ACHN (cell line): Measurements from ENCODE around the gene TIAL1.
"Not testable (repeated sequence)": the region's sequence is repeated elsewhere in the genome, so short reads cannot be mapped to it uniquely, and the experiment has no call there.

Experiments used
- DNase-seq: peaks from one replicate; pipeline ENCODE4 v3.0.0-alpha.2; 2015
- in situ Hi-C: cut with HindIII; loops from 2 replicates; pipeline ENCODE4 v1.10.0; 2017; ENCODE audit warnings: low sequenced_read_pairs, low pct_ligation_motif_present, low pct_unique_long_range_greater_than_20kb

TIAL1 gene

DNA sequence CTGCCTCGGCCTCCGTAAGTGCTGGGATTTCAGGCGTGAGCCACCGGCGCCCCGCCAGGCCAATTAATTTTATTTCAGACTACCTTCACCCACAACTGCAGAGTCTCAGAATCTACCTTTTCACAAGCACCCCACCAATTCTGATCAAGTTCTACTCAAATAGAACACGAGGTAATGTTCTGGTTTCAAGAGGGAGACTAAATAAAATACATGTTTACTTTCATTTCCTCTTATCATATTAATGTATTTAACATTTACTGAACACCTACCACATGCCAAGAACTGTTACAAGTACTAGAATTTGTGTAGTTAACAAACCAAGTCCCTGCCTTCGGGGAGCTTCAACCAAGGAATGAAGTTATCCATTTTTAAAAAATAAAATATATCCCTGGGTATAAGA is 28.8 kb downstream of the TIAL1 start:
- in situ Hi-C loops, result no loop called here
- DNase-seq, result no peak

DNA sequence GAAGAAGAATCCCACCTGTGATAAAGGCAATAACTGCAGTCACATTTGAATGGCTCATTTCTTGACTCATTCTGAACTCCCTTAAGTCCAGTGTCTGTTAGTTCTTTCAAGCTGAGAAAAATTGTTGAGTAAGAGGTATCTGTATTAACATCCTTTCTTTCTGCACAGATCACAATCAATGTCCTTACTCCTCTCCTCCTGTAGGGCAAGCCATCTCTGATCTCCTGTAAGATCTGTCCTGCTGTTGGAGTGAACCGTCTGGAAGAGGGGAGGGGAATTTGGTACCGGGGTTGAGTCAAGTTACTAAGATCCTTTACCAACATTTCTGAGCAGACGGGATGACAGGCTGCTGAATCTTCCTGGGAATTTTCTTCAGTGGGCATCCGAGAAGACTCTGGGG is 34.7 kb downstream of the TIAL1 start:
- DNase-seq, result no peak
- in situ Hi-C loops, result no loop called here

DNA sequence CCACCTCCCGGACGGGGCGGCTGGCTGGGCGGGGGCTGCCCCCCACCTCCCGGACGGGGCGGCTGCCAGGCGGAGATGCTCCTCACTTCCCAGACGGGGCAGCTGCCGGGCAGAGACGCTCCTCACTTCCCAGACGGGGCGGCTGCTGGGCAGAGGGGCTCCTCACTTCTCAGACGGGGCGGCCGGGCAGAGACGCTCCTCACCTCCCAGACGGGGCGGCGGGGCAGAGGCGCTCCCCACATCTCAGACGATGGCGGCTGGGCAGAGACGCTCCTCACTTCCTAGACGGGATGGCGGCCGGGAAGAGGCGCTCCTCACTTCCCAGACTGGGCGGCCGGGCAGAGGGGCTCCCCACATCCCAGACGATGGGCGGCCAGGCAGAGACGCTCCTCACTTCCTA is 37.3 kb downstream of the TIAL1 start:
- DNase-seq, in situ Hi-C loops: not testable (repeated sequence)

DNA sequence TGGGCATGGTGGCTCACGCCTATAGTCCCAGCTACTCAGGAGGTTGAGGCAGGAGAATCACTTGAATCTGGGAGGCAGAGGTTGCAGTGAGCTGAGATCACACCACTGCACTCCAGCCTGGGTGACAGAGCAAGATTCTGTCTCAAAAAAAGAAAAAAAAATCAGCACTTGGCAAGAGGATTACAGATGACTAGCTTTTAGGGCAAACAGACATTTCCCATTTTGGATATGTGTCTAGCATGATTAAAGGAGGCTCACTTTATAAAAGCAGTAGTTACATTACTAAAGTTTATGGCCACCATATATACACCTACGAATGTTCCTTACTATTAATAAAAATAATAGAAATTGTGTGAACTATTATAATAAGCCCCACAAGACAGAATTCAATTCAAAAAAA is 40.7 kb downstream of the TIAL1 start:
- in situ Hi-C loops, DNase-seq: not testable (repeated sequence)

DNA sequence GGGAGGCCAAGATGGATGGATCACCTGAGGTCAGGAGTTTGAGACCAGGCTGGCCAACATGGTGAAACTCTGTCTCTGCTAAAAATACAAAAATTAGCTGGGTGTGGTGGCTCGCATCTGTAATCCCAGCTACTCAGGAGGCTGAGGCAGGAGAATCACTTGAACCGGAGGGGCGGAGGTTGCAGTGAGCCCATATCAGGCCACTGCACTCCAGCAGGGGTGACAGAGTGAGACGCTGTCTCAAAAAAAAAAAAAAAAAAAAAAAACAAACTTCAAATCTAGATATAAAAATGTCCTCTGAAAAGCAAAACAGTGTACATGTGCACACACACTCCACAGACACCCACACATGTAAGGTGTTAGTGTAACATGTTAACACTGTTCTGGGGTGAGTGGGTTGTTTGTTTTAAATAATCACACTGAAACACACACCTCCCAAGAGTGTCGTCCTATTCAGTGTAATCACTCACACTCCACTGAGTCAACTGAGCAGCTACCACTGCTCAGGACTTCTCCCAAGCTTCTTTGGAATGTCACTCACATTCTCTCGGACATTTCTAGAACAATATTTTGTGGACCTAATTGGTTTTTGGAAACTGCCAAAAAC is 41.5 kb downstream of the TIAL1 start:
- DNase-seq, result no peak
- in situ Hi-C loops, result no loop called here

DNA sequence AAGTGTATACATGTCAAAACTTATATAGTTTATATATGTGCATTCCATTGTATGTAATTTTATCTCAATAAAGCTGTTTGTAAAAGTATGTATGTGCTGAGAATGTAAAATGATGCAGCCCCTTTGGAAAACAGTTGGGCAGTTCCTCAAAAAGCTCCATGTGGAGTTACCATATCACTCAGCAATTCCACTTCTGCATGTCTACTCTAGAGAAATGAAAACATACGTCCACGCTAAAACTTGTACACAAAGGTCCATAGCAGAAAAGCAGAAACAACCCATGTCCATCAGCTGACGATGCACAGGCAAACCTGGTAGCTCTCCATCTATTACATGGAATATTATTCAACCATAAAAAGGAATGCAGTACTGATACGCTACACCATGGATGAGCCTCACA is 45.9 kb downstream of the TIAL1 start:
- no peak for DNase-seq

DNA sequence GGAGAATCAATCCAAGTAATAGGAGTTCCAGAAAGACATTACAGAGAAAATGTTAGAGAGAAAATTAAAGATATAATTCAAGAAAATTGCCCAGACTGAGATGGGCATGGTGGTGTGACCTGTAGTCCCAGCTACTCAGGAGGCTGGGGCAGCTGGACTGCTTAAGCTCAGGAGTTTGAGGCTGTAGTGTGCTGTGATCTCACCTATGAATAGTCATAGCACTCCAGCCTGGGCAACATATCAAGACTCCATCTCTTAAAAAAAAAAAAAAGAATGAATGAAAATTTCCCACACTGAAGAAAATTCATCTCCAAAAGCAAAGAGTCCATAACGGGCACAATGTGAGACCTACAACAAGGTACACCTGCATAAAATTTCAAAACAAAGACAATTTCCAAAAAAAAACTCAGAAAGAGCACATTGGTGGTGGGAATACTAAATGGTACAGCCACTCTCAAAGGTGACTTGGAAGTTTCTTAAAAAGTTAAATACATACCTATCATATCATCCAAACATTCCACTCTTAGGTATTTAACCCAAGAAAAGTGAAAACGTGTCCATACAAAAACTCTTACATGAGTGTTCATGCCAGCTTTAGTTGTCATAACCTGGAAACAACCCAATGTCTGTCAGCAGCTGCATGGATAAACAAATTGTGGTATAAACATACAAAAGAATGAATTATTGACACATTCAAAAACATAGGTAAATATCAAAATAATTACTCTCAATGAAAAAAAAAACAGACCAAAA is 47.3 kb downstream of the TIAL1 start:
- in situ Hi-C loops, result no loop called here
- DNase-seq, result no peak

More for the DNA sequence above, 45.9 kb downstream of the TIAL1 start:
- in situ Hi-C loops, result no loop called here

DNA sequence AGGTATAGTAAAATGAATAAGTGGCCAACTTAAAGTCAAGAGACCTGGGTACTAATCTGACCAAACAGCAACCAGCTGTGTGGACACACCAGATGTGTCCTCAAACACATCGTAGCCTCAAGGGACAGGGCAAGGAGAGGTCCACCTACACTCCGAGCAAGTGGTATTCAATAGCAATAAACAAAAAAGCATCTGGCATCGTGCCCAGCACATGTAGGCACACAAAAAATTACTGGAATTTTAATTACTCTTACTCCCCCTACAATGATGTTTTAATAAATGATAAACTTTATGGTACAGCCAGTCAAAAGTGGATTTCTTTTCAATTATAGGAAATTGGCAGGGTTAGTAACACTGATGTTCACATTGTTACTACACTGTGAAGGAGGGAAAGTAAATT is 50.8 kb downstream of the TIAL1 start:
- DNase-seq, result no peak
- in situ Hi-C loops, result no loop called here

DNA sequence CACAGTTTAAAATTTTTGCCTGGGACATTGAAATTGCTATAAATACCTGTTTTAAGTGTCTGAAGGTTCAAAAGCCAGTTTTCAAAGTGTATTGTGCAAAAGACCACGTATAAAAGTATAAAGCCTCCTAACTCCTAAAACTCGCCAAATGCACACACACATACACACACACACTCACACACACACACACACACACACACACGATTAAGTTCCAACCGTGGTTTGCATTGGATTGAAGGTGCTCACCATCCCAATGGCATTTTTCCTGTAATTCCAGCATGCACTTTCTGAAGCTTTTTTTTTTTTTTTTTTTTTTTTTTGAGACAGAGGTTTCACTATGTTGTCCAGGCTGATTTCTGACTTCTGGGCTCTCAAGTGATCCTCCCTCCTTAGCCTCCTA is 51.5 kb downstream of the TIAL1 start:
- in situ Hi-C loops, result no loop called here
- no peak for DNase-seq

DNA sequence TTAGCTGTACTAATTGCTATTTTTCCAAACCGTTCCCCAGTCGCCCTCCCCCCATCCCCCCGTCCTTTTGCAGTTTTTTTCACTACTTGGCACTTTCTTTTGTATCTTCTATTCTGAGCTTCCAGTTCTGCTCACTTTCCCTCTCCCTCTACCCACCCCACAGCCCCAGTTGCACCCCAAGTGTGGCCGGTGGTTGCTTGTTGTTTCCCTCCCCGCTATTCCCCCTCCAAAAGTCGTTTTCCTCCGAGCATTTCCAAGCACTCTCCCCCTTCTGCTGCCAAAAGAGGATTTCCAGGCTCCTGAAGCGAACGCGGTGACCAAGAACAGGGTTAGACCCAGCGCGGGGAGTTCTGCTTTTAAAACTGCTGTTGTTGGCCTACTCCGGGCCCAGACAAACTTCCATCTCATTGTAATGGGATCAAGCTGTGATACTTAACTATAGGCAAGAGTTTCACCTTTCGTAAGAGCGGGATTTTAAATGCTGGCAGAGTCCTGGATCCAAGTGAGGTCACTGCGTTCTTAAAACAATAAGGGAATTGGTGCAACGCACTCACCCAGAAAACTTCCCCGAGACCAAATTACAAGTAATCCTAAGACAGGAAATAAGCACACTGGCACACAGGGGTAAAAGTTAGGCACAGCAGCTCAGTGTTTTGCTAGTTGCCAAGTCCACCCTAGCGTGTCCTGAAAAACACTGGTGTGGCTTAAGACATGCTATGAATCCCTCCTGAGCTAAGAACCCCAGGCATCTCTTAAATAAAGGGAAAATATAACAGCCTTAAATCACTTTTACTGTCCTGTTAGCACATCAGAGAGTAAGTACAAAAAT is 52.7 kb downstream of the TIAL1 start:
- in situ Hi-C loops, result no loop called here
- no peak for DNase-seq

DNA sequence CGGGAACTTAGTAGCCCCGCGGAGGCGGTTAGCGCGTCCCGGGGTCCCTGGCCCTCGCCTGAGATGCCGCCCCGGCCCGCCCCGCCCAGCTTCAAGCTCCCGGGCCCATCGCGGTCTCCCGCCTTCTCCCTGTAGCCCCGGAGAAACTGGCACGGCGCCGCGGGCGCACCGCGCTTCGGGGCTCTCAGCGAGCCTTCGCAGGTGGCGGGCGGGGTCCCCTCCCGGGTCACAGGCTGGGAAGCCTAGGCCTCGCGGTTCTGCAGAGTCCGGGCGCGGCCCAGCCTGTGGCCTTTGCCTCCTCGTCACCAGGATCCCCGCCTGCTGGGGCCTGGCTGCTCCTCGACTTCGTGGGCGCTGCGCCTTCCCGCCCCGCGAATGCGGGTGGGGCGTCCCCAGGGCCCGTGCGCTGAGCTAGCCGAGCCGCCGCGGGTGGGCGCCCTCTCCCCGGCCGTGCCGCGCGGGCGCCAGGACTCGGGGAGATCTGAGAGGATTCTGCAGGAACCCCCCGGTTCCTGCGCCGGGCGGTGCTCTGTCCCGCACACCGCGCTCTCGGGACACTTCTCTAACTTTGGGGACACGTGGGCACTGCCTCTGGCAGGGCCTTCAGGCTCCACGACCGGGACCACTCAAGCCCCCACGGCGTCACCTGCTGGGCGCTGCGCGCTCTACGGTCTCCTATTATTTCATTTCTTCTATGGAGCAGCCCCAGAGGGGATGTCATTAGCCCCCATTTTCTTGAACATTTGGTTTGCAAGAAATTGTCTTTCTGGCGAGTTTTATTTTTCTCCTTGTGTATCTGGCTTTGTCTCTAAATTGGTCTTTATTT is 53.6 kb downstream of the TIAL1 start:
- in situ Hi-C loops, result no loop called here
- peak; percentile 65 for DNase-seq

DNA sequence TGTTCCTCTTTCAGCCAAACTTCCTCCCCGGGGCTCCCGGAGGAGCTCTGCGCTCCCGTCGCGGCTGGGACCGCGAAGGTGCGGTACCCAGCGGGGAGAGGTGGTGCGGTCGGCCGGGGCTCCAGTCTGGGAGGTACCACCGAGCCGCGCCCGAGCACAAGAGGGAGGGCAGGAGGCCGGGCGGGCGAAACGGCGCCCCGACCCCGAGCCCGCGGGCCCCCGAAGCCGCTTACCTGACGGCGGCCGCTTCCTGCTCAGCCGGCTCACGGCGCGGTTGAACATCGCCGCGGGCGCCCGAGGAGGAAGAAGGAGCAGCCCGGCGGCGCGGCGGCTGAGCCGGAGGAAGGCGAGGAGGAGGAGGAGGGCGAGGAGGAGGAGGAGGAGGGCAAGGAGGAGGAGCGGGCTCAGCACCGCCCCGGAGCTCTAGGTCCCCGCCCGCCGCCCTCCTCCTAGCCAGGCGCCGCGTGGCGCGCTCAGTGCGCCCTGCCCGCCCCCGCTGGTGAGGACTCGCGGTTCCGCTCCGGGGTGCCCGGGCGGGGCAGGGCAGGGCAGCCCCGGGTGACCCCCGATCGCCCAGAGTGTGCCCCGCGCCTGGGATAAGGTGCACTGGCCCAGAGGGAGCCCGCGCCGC is 54.3 kb downstream of the TIAL1 start, which contains the start of gene RGS10:
RGS10 (minus strand) TSS at position 363 of the 631 bp plus-strand sequence; CDS start at position 282, 81 bp downstream.
- peak; percentile 81 for DNase-seq
- in situ Hi-C loops, result no loop called here

DNA sequence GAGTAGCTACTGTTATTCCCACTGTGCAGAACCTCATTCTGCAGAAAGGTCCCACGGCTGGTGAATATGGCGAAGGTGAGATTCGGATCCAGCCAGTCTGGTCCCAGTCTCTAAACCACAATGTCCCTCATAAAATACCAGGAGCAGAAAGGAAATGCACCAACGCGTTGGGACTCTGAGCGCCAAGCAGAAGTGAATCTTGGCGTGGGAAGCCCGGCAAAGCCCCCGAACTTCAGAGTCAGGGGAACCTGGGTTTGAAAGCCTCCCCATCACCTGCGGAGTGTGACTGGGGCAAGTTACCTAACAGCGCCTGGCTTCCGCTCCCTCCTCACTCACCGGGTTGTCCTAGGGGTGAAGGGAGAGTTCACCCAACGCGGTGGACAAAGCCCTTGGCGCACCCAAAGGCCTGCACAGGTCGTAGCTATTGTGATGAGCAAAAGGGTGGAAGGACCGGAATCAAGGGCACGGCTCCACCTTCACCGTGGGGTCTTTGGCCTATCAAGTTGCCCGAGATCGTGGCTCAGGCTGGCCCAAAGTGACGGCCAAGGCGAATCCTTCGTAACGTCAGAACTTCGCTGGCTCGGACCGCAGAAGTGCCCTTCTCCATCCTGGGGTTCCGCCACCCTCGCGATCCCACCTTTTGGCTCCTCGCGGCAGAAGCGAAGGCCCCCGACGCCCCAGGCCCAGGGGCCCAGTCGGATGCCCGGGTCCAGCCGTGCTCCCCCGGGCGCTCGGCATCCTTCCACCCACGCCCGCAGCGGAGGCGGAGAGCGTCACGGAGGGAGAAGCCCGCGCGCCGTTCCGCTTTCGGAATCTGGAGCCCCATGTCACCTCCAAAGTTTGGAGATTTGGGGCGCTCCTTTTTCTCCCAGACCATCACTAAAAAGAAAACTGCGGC is 55.1 kb downstream of the TIAL1 start:
- DNase-seq, result no peak
- in situ Hi-C loops, result no loop called here

DNA sequence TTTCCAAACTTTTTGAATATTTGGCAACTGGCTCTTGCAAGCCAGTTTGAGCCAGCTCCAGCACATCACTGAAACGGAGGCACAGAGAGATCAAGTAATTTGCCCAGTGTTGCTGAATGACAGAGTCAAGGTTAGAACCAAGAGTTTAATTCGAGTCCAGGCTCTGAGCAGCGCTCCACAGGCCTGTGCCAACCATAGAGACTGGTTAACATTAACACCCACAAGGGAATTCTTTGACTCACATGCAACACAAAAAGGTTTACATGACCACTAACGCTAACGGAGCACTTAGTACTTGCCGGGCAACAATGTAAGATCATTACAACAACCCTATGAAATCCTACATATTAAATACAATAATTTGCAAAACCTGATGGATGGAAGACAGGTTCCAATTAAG is 55.7 kb downstream of the TIAL1 start:
- peak; percentile 56 for DNase-seq
- in situ Hi-C loops, result no loop called here

DNA sequence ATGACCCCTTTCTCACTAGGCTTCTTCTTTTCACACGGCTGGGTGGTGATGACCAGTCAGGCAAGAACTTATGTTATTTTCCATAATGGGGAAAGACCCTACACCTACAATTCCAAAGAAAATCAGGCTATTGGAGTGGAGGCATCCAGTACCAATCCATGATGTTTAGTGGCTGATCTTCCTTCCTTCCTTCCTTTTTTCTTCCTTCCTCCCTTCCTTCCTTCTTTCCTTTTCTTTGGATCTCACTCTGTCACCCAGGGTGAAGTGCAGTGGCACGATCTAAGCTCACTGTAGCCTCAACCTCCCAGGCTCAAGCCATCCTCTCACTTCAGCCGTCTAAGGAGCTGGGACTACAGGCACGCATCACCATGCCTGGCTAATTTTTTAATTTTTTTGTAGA is 56.7 kb downstream of the TIAL1 start:
- in situ Hi-C loops, result no loop called here

DNA sequence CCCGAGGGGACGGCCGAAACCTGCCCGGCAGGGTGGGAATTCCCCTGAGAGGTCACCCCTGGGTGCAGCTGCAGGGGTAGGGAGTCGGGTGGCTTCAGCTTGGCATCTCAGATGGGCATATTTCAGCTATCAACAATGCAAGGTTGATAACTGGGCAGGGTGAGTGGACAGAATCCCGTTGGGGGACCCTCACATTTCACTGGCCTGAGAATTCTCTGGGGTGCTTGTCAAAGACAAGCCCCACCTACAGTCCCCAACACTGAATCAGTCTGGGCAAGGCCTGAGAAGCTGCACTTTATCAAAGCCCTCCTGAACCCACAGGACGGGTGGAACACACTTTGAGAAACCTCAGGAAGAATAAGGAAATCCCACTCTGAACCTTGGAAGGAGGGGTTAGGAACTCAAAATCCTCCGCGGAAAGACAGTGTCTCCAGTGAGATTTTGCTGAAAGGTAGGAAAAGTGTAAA is 57.4 kb downstream of the TIAL1 start:
- in situ Hi-C loops, result no loop called here
- DNase-seq, result no peak

More for the DNA sequence above, 56.7 kb downstream of the TIAL1 start:
- no peak for DNase-seq
